ENCODE results near the gene LRRC45. TPM values are rescaled to one million over a fixed set of nuclear protein-coding genes. Genes with fewer than 3 reads are reported as not detected.

LRRC45 gene
- total and polyA plus RNA-seq, 2 donors (not counting 3 experiments of a cell fraction or from before 2014, with no cell fraction given), result 7.6 to 22.9 TPM

- Histone ChIP-seq H3K4me3 (replicated peaks in 1 of 3; ENCODE audit: insufficient read depth in 1 of 3, low read depth in 1 of 3, low read length in 3 of 3) (no peak overlapping the region), H3K27ac (ENCODE audit: insufficient read depth, low read depth, low read length) (no peak overlapping the region), H3K79me2 (ENCODE audit: control insufficient read depth, insufficient read depth, low read length) (no peaks in the 10 kb centered on the region), H3K9me1 (replicated peaks; ENCODE audit: control insufficient read depth, extremely low read depth, insufficient read depth, low read length) (no peaks in the 10 kb centered on the region), H3K4me1 (ENCODE audit: control insufficient read depth, extremely low read depth, insufficient read depth, low read length) (no peaks in the 10 kb centered on the region), H4K20me1 (replicated peaks; ENCODE audit: control insufficient read depth, extremely low read depth, insufficient read depth, low read length) (no peaks in the 10 kb centered on the region), H3K4me2 (ENCODE audit: insufficient read depth, low read length) (no peak overlapping the region), H3K9ac (replicated peaks; ENCODE audit: extremely low read depth, insufficient read depth, low read length) (no peak overlapping the region), H3K27me3 (ENCODE audit: control insufficient read depth in 2 of 2, insufficient read depth in 2 of 2, low read length in 2 of 2) (no peaks in the 10 kb centered on the region), H3K9me3 (replicated peaks; ENCODE audit: control insufficient read depth, insufficient read depth, low read length) (no peaks in the 10 kb centered on the region), H3K36me3 (ENCODE audit: control insufficient read depth in 2 of 2, extremely low read depth in 1 of 2, insufficient read depth in 2 of 2, low read length in 2 of 2) (no peaks in the 10 kb centered on the region), H2AFZ (ENCODE audit: low read depth, low read length) (no peak overlapping the region)
- TF ChIP-seq POLR2A (IDR thresholded peaks at IDR 0.05; ENCODE audit: low read depth, low read length) (no peak), FOS (IDR thresholded peaks at IDR 0.05; ENCODE audit: borderline replicate concordance, insufficient read depth, low read length) (no peak), POLR2AphosphoS5 (IDR thresholded peaks at IDR 0.05; ENCODE audit: insufficient read depth, low read depth, low read length) (no peak), CTCF (IDR thresholded peaks at IDR 0.05; ENCODE audit: extremely low read depth in 1 of 2, insufficient read depth in 1 of 2, low read depth in 1 of 2, low read length in 2 of 2) (no peak), MYC (IDR thresholded peaks at IDR 0.05; ENCODE audit: low read depth, low read length) (no peak), GATA2 (IDR thresholded peaks at IDR 0.05; ENCODE audit: insufficient read depth, insufficient read length, low read depth, low read length) (no peak), MAX (IDR thresholded peaks at IDR 0.05; ENCODE audit: insufficient read depth, insufficient read length) (no peak), JUN (IDR thresholded peaks at IDR 0.05; ENCODE audit: borderline replicate concordance, insufficient read depth, insufficient read length, low read depth) (no peak), EZH2 (IDR thresholded peaks at IDR 0.05; ENCODE audit: borderline replicate concordance, low read depth, low read length, severe bottlenecking) (no peak)
- no TSS peak for BruUV-seq (replicated peaks)
- FAIRE-seq, result no peak
- dilution Hi-C loops (cut with MboI; ENCODE audit: extremely low pct_ligation_motif_present, low sequenced_read_pairs), result no loop called here
- DNase-seq (ENCODE audit: low read depth, low spot score), result no peak
- ChIA-PET POLR2A (no interaction called here), CTCF (interaction anchor here (0.7 kb wide), 1 partner anchor 8 kb away, joined by 5 read pairs; no protein-coding TSS in a partner anchor)
- intact Hi-C loops (cut with micrococcal nuclease), result no loop called here
Observed at GRCh38 chr17:82011617-82012187, 11.4 kb upstream of the LRRC45 start.

All from endothelial cell of umbilical vein (primary cell).